CD14-positive monocyte (primary cell): ENCODE measurements around the gene GPRIN3. TPM values are rescaled to one million over a fixed set of nuclear protein-coding genes. Genes with fewer than 3 reads are reported as not detected.

Experiments used
- DNase-seq, 3 donors: peaks; one replicate each; pipeline ENCODE4 v3.0.0-alpha.2; 2011 to 2022
- H2AFZ ChIP-seq: 2 replicates; pipeline ENCODE4 v1.6.0; 2012; ENCODE audit warnings: mild to moderate bottlenecking, low read depth, low read length, inconsistent platforms; ENCODE audit not compliant: insufficient read depth, poor library complexity, severe bottlenecking
- H3K27ac ChIP-seq, 2 donors: 1 replicate in 1 of 2; 2 replicates in 1 of 2; pipeline ENCODE4 v1.5.1; 2012 to 2013; ENCODE audit warnings: low read length in 2 of 2, control low read depth in 1 of 2, inconsistent platforms in 1 of 2, low read depth in 1 of 2, mild to moderate bottlenecking in 1 of 2
- H3K27me3 ChIP-seq, 2 donors: one replicate each; pipeline versions ENCODE4 v1.6.0 to v1.6.1; 2011 to 2013; ENCODE audit warnings: low read length in 2 of 2; ENCODE audit not compliant: control insufficient read depth in 2 of 2, insufficient read depth in 2 of 2
- H3K36me3 ChIP-seq, 2 donors: replicated peaks in 1 of 2; 1 replicate in 1 of 2; 2 replicates in 1 of 2; pipeline versions ENCODE4 v1.5.1 to v1.6.1; 2012 to 2013; ENCODE audit warnings: low read length in 2 of 2, control low read depth in 1 of 2, inconsistent platforms in 1 of 2, mild to moderate bottlenecking in 1 of 2; ENCODE audit not compliant: insufficient read depth in 2 of 2, control insufficient read depth in 1 of 2
- H3K4me1 ChIP-seq, 2 donors: 1 replicate in 1 of 2; 2 replicates in 1 of 2; pipeline versions ENCODE4 v1.5.1 to v1.6.1; 2012 to 2013; ENCODE audit warnings: low read length in 2 of 2, control low read depth in 1 of 2, inconsistent platforms in 1 of 2, mild to moderate bottlenecking in 1 of 2, moderate library complexity in 1 of 2; ENCODE audit not compliant: insufficient read depth in 2 of 2, control insufficient read depth in 1 of 2
- H3K4me2 ChIP-seq: replicated peaks from 2 replicates; pipeline ENCODE3; 2012; ENCODE audit warnings: low read length, moderate library complexity, mild to moderate bottlenecking; ENCODE audit not compliant: poor library complexity, severe bottlenecking; ENCODE audit errors: extremely low read depth
- H3K4me3 ChIP-seq, 3 experiments: fragments of 200-600 bp in 1 of 3; sonication (generic) in 1 of 3; replicated peaks in 1 of 3; 1 replicate in 2 of 3; 2 replicates in 1 of 3; pipeline ENCODE4 v1.5.1; 2011 to 2013; ENCODE audit warnings: low read length in 3 of 3, mild to moderate bottlenecking in 3 of 3, control low read depth in 2 of 3, low read depth in 2 of 3, inconsistent platforms in 1 of 3, moderate library complexity in 1 of 3
- H3K79me2 ChIP-seq: 2 replicates; pipeline ENCODE4 v1.6.0; 2012; ENCODE audit warnings: mild to moderate bottlenecking, control low read depth, inconsistent platforms, low read length, moderate library complexity; ENCODE audit not compliant: insufficient read depth
- H3K9ac ChIP-seq: 2 replicates; pipeline ENCODE4 v1.6.0; 2017; ENCODE audit warnings: low read length, mild to moderate bottlenecking; ENCODE audit not compliant: insufficient read depth, poor library complexity, severe bottlenecking
- H3K9me3 ChIP-seq, 2 donors: replicated peaks in 1 of 2; 1 replicate in 1 of 2; 2 replicates in 1 of 2; pipeline versions ENCODE4 v1.5.1 to v1.6.1; 2012 to 2013; ENCODE audit warnings: low read length in 2 of 2, control low read depth in 1 of 2; ENCODE audit not compliant: control insufficient read depth in 1 of 2, insufficient read depth in 1 of 2
- H4K20me1 ChIP-seq: 2 replicates; pipeline ENCODE4 v1.6.0; 2012; ENCODE audit warnings: mild to moderate bottlenecking, low read length, control low read depth, moderate library complexity; ENCODE audit not compliant: insufficient read depth
- H3K27ac Mint-ChIP-seq, 7 donors: one replicate each; pipeline ENCODE4 v1.8.0; 2020; ENCODE audit warnings: mild to moderate bottlenecking in 7 of 7, mixed read lengths in 7 of 7, moderate library complexity in 6 of 7, inconsistent platforms in 2 of 7
- H3K27me3 Mint-ChIP-seq, 3 donors: one replicate each; pipeline ENCODE4 v1.8.0; 2021 to 2022; ENCODE audit warnings: low read depth in 3 of 3, mild to moderate bottlenecking in 3 of 3, mixed read lengths in 3 of 3, moderate library complexity in 3 of 3, inconsistent platforms in 1 of 3
- H3K36me3 Mint-ChIP-seq, 2 donors: one replicate each; pipeline ENCODE4 v1.8.0; 2020; ENCODE audit warnings: mixed read lengths in 2 of 2, inconsistent platforms in 1 of 2, mild to moderate bottlenecking in 1 of 2
- H3K4me1 Mint-ChIP-seq: one replicate; pipeline ENCODE4 v1.8.0; 2020; ENCODE audit warnings: mild to moderate bottlenecking, mixed read lengths
- H3K4me3 Mint-ChIP-seq, 2 donors: one replicate each; pipeline ENCODE4 v1.8.0; 2020; ENCODE audit warnings: mild to moderate bottlenecking in 2 of 2, mixed read lengths in 2 of 2, moderate library complexity in 1 of 2
- H3K9me3 Mint-ChIP-seq, 7 donors: one replicate each; pipeline ENCODE4 v1.8.0; 2020 to 2022; ENCODE audit warnings: mixed read lengths in 7 of 7, mild to moderate bottlenecking in 6 of 7, moderate library complexity in 6 of 7, inconsistent platforms in 2 of 7
- CTCF ChIP-seq: fragments of 200-600 bp; IDR thresholded peaks from one replicate; pipeline ENCODE4 v1.8.0; 2022; ENCODE audit warnings: antibody characterized with exemption, mild to moderate bottlenecking
- WGBS: methylation state at CpG from one replicate; pipeline ENCODE4 v1.1.5; 2013; ENCODE audit warnings: missing lambda C conversion rate; ENCODE audit not compliant: insufficient coverage; 5-methylcytosine and 5-hydroxymethylcytosine counted together
- intact Hi-C, 2 donors: fragments of 100-400 bp; cut with micrococcal nuclease; formaldehyde crosslinking; loops; one replicate each; pipeline versions ENCODE4 v1.15.0 to v1.15.1; 2023
- polyA plus RNA-seq, 3 donors: library from polyadenylated mRNA; depleted of rRNA in 1 of 3; unstranded in 2 of 3; stranded (reverse) in 1 of 3; fragments of 300-500 nt in 2 of 3; fragments of >200 nt in 1 of 3; fragmentation: Illumina TruSeq in 2 of 3; gene quantifications; 1 replicate in 2 of 3; 2 replicates in 1 of 3; pipeline ENCODE4 v1.2.3, GENCODE V29; 2012 to 2021

Gene GPRIN3
- polyA plus RNA-seq, 3 donors = 1.1 to 3.3 (median 2.3) TPM

GRCh38 chr4:89196056-89196674 lies 111.4 kb downstream of the GPRIN3 start:
- DNase-seq = no peak
- no peak overlapping the region for H3K4me3 Mint-ChIP-seq
- no peak overlapping the region for H3K27ac Mint-ChIP-seq
- no peaks in the 10 kb centered on the region for H3K79me2 ChIP-seq
- no peaks in the 10 kb centered on the region for H3K4me1 Mint-ChIP-seq
- H3K9ac ChIP-seq = no peak overlapping the region
- H3K27me3 ChIP-seq = no peaks in the 10 kb centered on the region
- H3K9me3 ChIP-seq = no peaks in the 10 kb centered on the region
- H3K36me3 ChIP-seq = no peaks in the 10 kb centered on the region
- H3K4me2 ChIP-seq = no peak overlapping the region
- no peaks in the 10 kb centered on the region for H3K4me1 ChIP-seq
- no peak overlapping the region for H3K27ac ChIP-seq
- H4K20me1 ChIP-seq = no peaks in the 10 kb centered on the region
- H3K9me3 Mint-ChIP-seq = peaks cover 0 to 2% (median 0%) of the 10 kb centered on the region in 7 donors
- no peak for TF ChIP-seq CTCF
- H3K27me3 Mint-ChIP-seq = peaks cover 0 to 7% (median 3%) of the 10 kb centered on the region in 3 donors
- intact Hi-C loops = no loop called here
- H2AFZ ChIP-seq = no peak overlapping the region
- no peaks in the 10 kb centered on the region for H3K36me3 Mint-ChIP-seq
- no CpG with 5 or more reads among the region's 2 CpGs for WGBS
- H3K4me3 ChIP-seq = no peak overlapping the region

GRCh38 chr4:89193843-89194242 lies 113.8 kb downstream of the GPRIN3 start:
- H3K9me3 ChIP-seq = no peaks in the 10 kb centered on the region
- TF ChIP-seq CTCF = no peak
- H3K9ac ChIP-seq = no peak overlapping the region
- H3K27me3 Mint-ChIP-seq = peaks cover 1 to 7% (median 3%) of the 10 kb centered on the region in 3 donors
- peaks cover 0 to 10% (median 0%) of the 10 kb centered on the region in 7 donors for H3K9me3 Mint-ChIP-seq
- no peak overlapping the region for H3K27ac ChIP-seq
- H3K36me3 Mint-ChIP-seq = no peaks in the 10 kb centered on the region
- WGBS = 14% methylated on average over 1 of the region's 3 CpGs
- H3K27ac Mint-ChIP-seq = no peak overlapping the region
- no peaks in the 10 kb centered on the region for H3K4me1 Mint-ChIP-seq
- no peaks in the 10 kb centered on the region for H4K20me1 ChIP-seq
- no peaks in the 10 kb centered on the region for H3K79me2 ChIP-seq
- no peak overlapping the region for H3K4me3 ChIP-seq
- H3K4me3 Mint-ChIP-seq = no peak overlapping the region
- no peak overlapping the region for H3K4me2 ChIP-seq
- no peaks in the 10 kb centered on the region for H3K27me3 ChIP-seq
- H3K4me1 ChIP-seq = no peaks in the 10 kb centered on the region
- intact Hi-C loops = no loop called here
- no peak overlapping the region for H2AFZ ChIP-seq
- no peaks in the 10 kb centered on the region for H3K36me3 ChIP-seq
- no peak for DNase-seq

Other genes with a start within 250 kb of the GPRIN3 start
- 1 to 10 TPM in 2 of 3 donors, under 1 TPM in 1; 1.00 to 2.4 (median 2.1) TPM for gene TIGD2, start 196.3 kb downstream of the GPRIN3 start, polyA plus RNA-seq